RWPE2 (cell line): Measurements from ENCODE around the gene KCNK15.

Experiments
- ATAC-seq: fragments of 200-7000 bp; cut with Tn5 transposase; 3 replicates; pipeline ENCODE4 v1.9.1; 2021; ENCODE audit warnings: low read depth
- DNase-seq: peaks from one replicate; pipeline ENCODE4 v3.0.0-alpha.2; 2020; ENCODE audit warnings: low spot score
- H3K27ac ChIP-seq: fragments of 450-650 bp; 2 replicates; pipeline ENCODE4 v1.5.1; 2017; ENCODE audit warnings: mild to moderate bottlenecking; ENCODE audit not compliant: poor library complexity, severe bottlenecking
- H3K27me3 ChIP-seq: fragments of 250-450 bp; sonication (Bioruptor Pico); 2 replicates; pipeline ENCODE4 v1.5.1; 2021; ENCODE audit warnings: mild to moderate bottlenecking, moderate library complexity; ENCODE audit not compliant: insufficient read depth, poor library complexity, severe bottlenecking
- H3K36me3 ChIP-seq: fragments of 250-450 bp; sonication (Bioruptor Pico); 2 replicates; pipeline ENCODE4 v1.5.1; 2020; ENCODE audit warnings: low read depth, mild to moderate bottlenecking, moderate library complexity
- H3K4me1 ChIP-seq: fragments of 250-450 bp; sonication (Bioruptor Pico); 2 replicates; pipeline ENCODE4 v1.5.1; 2021; ENCODE audit warnings: mild to moderate bottlenecking, moderate library complexity; ENCODE audit not compliant: insufficient read depth, poor library complexity, severe bottlenecking
- H3K4me3 ChIP-seq: fragments of 250-450 bp; sonication (Bioruptor Pico); 2 replicates; pipeline ENCODE4 v1.5.1; 2021; ENCODE audit warnings: mild to moderate bottlenecking, moderate library complexity; ENCODE audit not compliant: severe bottlenecking
- H3K9me3 ChIP-seq: fragments of 250-450 bp; sonication (Bioruptor Pico); 2 replicates; pipeline ENCODE4 v1.5.1; 2021; ENCODE audit warnings: mild to moderate bottlenecking, moderate library complexity; ENCODE audit not compliant: severe bottlenecking
- TF ChIP-seq, protein P1 (sequence below): fragments of 450-650 bp; IDR thresholded peaks from one replicate; pipeline ENCODE4 v1.5.1; 2017; ENCODE audit warnings: mild to moderate bottlenecking, moderate library complexity; ENCODE audit not compliant: poor library complexity, severe bottlenecking

The KCNK15 gene

DNA sequence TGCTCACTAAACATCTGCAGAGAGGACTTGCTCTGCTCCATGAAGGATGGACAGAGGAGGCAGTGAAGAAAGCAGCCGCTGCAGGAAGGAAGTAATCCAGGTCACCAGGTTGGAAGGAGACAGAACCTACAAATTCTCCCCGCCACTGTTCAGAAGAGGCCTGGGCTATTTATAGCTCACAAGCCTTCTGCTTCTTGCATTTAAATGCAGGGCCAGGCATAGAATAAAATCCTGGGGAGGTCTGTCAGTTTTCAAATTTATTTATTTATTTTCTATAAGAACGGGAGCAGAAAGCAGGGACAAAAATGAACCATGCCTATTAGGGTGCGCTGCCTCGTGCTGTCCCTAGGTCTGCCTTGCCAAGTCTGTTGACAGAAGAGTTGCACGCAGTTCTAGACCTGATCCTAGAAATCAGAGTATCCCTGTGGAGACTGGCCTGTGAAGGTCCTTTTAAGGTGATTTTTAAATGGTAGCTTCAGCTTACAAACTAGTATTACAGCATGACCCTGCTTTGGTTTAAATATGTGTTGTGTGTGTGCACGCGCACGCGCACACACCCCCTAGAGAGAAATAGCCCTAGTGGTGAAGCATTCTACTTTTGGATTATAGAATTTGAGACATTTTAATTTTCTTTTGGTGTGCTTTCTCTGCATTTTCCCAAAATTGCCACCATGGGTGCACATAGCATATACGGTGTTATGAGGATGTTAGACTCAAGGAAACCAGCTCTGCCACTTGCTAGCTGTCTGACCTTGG lies 45.2 kb downstream of the KCNK15 start:
- H3K36me3 ChIP-seq = no peaks in the 10 kb centered on the region
- DNase-seq = no peak
- no peak overlapping the region for H3K27ac ChIP-seq
- no peaks in the 10 kb centered on the region for H3K9me3 ChIP-seq
- H3K4me3 ChIP-seq = no peak overlapping the region
- TF ChIP-seq, protein P1, sequence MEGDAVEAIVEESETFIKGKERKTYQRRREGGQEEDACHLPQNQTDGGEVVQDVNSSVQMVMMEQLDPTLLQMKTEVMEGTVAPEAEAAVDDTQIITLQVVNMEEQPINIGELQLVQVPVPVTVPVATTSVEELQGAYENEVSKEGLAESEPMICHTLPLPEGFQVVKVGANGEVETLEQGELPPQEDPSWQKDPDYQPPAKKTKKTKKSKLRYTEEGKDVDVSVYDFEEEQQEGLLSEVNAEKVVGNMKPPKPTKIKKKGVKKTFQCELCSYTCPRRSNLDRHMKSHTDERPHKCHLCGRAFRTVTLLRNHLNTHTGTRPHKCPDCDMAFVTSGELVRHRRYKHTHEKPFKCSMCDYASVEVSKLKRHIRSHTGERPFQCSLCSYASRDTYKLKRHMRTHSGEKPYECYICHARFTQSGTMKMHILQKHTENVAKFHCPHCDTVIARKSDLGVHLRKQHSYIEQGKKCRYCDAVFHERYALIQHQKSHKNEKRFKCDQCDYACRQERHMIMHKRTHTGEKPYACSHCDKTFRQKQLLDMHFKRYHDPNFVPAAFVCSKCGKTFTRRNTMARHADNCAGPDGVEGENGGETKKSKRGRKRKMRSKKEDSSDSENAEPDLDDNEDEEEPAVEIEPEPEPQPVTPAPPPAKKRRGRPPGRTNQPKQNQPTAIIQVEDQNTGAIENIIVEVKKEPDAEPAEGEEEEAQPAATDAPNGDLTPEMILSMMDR = no peak
- no peak for ATAC-seq
- H3K4me1 ChIP-seq = no peaks in the 10 kb centered on the region
- H3K27me3 ChIP-seq = no peaks in the 10 kb centered on the region

- H3K27me3 ChIP-seq = no peaks in the 10 kb centered on the region
- H3K4me3 ChIP-seq = no peak overlapping the region
- no peaks in the 10 kb centered on the region for H3K9me3 ChIP-seq
- H3K36me3 ChIP-seq = no peaks in the 10 kb centered on the region
- no peaks in the 10 kb centered on the region for H3K4me1 ChIP-seq
- ATAC-seq = no peak
- no peak for DNase-seq
- no peak overlapping the region for H3K27ac ChIP-seq
- TF ChIP-seq, protein P1 = no peak
Observed at GRCh38 chr20:44792796-44793195, 47.1 kb downstream of the KCNK15 start.

GRCh38 chr20:44795836-44796235 lies 50.2 kb downstream of the KCNK15 start:
- Histone ChIP-seq H3K9me3 (no peaks in the 10 kb centered on the region), H3K27me3 (no peaks in the 10 kb centered on the region), H3K36me3 (no peaks in the 10 kb centered on the region), H3K27ac (no peak overlapping the region), H3K4me3 (no peak overlapping the region), H3K4me1 (no peaks in the 10 kb centered on the region)
- DNase-seq (no peak), ATAC-seq (no peak)
- TF ChIP-seq, protein P1 = no peak

GRCh38 chr20:44796311-44796710 lies 50.6 kb downstream of the KCNK15 start:
- ATAC-seq (no peak), DNase-seq (no peak)
- Histone ChIP-seq H3K4me3 (no peak overlapping the region), H3K27ac (no peak overlapping the region), H3K36me3 (no peaks in the 10 kb centered on the region), H3K4me1 (no peaks in the 10 kb centered on the region), H3K9me3 (no peaks in the 10 kb centered on the region), H3K27me3 (no peaks in the 10 kb centered on the region)
- TF ChIP-seq, protein P1 = no peak

DNA sequence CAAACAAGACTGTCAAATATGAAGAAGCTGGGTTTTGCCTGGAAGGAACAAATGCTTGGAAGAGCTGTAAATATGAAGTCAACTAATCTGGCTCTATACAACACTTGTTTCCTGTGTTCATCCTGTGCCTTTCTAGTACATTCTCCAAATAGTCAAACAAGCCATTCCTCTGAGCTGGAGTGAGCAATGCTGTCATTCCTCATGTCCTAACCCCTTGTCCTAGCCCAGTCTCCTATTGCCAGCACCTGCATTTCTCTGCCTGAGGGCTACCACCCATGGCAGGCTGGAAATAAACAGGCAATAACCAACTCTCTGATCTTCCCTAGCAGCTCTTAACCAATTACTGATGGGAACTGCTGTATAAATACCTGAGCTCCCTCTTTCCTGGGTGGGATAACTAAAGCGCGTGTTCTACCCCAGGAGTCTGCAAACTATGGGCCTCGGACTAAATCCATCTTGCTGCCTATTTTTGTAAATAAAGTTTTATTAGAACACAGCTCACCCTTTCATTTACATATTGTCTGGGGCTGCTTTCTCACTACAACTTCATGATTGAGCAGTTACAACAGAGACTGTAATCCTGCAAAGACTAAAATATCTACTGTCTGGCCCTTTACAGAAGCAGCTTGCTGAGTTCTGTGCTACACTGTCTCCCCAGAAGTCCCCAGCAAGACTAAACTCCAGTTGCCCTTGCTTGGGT lies 51.2 kb downstream of the KCNK15 start:
- Histone ChIP-seq H3K27ac (no peak overlapping the region), H3K36me3 (no peaks in the 10 kb centered on the region), H3K9me3 (no peaks in the 10 kb centered on the region), H3K4me1 (no peaks in the 10 kb centered on the region), H3K27me3 (no peaks in the 10 kb centered on the region), H3K4me3 (no peak overlapping the region)
- ATAC-seq (0 out of 3 replicates have a peak, but pooled peaks have one; percentile 11), DNase-seq (no peak)
- TF ChIP-seq, protein P1 = no peak
